ENCODE data around the gene RTN4RL1. TPM values are rescaled to one million over a fixed set of nuclear protein-coding genes. Genes with fewer than 3 reads are reported as not detected.

RTN4RL1 gene
- total and polyA plus RNA-seq, 12 donors, result 1.3 to 9.4 (median 6.1) TPM

GRCh38 chr17:1943436-1943831, 81.7 kb downstream of the RTN4RL1 start:
- H3K36me3 ChIP-seq (replicated peaks in 1 of 2), result no peaks in the 10 kb centered on the region
- H3K27ac ChIP-seq, result no peak overlapping the region
- TF ChIP-seq POLR2A (IDR thresholded peaks at IDR 0.05), result no peak
- no peak for TF ChIP-seq CTCF (IDR thresholded peaks at IDR 0.05)
- intact Hi-C loops (cut with DNase I), result no loop called here
- H3K4me1 ChIP-seq (replicated peaks in 1 of 2), result peaks cover 0 to 5% of the 10 kb centered on the region in 2 donors
- 74 to 88% (median 80%) methylated on average over 3 to 11 of the region's 11 CpGs for WGBS, 4 donors
- H3K4me3 ChIP-seq, result no peak overlapping the region
- no peaks in the 10 kb centered on the region for H3K9me3 ChIP-seq (replicated peaks in 1 of 3)
- H3K27me3 ChIP-seq, result no peaks in the 10 kb centered on the region
- no peak for DNase-seq

- TF ChIP-seq POLR2A (IDR thresholded peaks at IDR 0.05), result no peak
- no peak for DNase-seq
- Histone ChIP-seq H3K27ac (no peak overlapping the region), H3K4me1 (replicated peaks in 1 of 2) (peaks cover 0 to 5% of the 10 kb centered on the region in 2 donors), H3K36me3 (replicated peaks in 1 of 2) (no peaks in the 10 kb centered on the region), H3K9me3 (replicated peaks in 1 of 3) (no peaks in the 10 kb centered on the region), H3K27me3 (no peaks in the 10 kb centered on the region), H3K4me3 (no peak overlapping the region)
- WGBS, 4 donors, result 88 to 94% (median 91%) methylated on average over 3 to 21 of the region's 21 CpGs
- intact Hi-C loops (cut with DNase I), result no loop called here
These were observed 82.3 kb downstream of the RTN4RL1 start for GRCh38 chr17:1942666-1943435.

- H3K4me1 ChIP-seq (replicated peaks in 1 of 2), result peaks cover 0 to 5% of the 10 kb centered on the region in 2 donors
- no peaks in the 10 kb centered on the region for H3K9me3 ChIP-seq (replicated peaks in 1 of 3)
- H3K27me3 ChIP-seq, result no peaks in the 10 kb centered on the region
- no peak for DNase-seq
- 71 to 83% (median 81%) methylated on average over 1 to 7 of the region's 7 CpGs for WGBS, 4 donors
- H3K27ac ChIP-seq, result no peak overlapping the region
- H3K36me3 ChIP-seq (replicated peaks in 1 of 2), result no peaks in the 10 kb centered on the region
- intact Hi-C loops (cut with DNase I), result no loop called here
- no peak for TF ChIP-seq POLR2A (IDR thresholded peaks at IDR 0.05)
- no peak for TF ChIP-seq CTCF (IDR thresholded peaks at IDR 0.05)
- no peak overlapping the region for H3K4me3 ChIP-seq
These were observed 83.1 kb downstream of the RTN4RL1 start for GRCh38 chr17:1942066-1942365.

- H3K4me3 ChIP-seq, result no peak overlapping the region
These were observed 83.7 kb downstream of the RTN4RL1 start for GRCh38 chr17:1941272-1942065.

More at GRCh38 chr17:1941272-1942065, 83.7 kb downstream of the RTN4RL1 start:
- Histone ChIP-seq H3K4me1 (replicated peaks in 1 of 2) (peaks cover 0 to 5% of the 10 kb centered on the region in 2 donors), H3K36me3 (replicated peaks in 1 of 2) (no peaks in the 10 kb centered on the region), H3K27ac (no peak overlapping the region), H3K9me3 (replicated peaks in 1 of 3) (no peaks in the 10 kb centered on the region), H3K27me3 (no peaks in the 10 kb centered on the region)
- no peak for TF ChIP-seq CTCF (IDR thresholded peaks at IDR 0.05)
- TF ChIP-seq POLR2A (IDR thresholded peaks at IDR 0.05), result no peak
- no peak for DNase-seq
- WGBS, 4 donors, result 74 to 91% (median 79%) methylated on average over 5 to 23 of the region's 23 CpGs
- intact Hi-C loops (cut with DNase I), result no loop called here
